ENCODE measurements around the gene SVBP.

DNA sequence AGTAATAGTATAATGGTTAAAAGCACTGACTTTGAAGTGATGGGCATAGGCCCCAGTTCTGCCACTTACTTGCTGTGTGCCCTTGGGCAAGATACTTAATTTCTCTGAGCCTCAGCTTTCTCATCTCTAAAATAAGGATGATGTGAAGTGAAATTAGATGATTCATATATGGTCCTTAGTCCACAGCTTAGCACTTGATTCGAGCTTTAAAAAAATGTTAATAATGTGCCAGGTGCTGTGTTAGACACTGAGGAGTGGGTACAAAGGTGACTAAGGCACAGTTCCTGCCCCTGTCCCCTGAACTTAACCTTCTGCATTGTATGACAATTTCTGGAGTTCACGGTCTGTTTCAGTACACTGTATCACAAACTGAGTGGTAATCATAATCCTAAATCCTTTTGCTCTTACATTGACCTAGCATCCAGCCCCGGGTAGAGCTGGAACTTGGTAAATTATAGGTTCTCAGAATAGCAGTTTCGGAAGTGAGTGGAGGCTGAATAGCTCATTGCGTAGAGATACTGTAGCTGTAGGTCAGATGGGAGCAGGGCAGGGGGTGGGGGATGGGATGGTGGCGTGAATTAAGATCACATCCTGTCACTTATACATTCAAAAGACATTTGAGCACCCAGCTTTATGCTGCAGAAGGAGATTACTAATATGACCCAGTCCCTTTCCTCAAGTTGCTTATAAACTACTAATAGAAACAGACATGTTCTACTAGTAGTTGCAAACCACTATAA is 30.7 kb upstream of the SVBP start:
- TF ChIP-seq, protein P1, sequence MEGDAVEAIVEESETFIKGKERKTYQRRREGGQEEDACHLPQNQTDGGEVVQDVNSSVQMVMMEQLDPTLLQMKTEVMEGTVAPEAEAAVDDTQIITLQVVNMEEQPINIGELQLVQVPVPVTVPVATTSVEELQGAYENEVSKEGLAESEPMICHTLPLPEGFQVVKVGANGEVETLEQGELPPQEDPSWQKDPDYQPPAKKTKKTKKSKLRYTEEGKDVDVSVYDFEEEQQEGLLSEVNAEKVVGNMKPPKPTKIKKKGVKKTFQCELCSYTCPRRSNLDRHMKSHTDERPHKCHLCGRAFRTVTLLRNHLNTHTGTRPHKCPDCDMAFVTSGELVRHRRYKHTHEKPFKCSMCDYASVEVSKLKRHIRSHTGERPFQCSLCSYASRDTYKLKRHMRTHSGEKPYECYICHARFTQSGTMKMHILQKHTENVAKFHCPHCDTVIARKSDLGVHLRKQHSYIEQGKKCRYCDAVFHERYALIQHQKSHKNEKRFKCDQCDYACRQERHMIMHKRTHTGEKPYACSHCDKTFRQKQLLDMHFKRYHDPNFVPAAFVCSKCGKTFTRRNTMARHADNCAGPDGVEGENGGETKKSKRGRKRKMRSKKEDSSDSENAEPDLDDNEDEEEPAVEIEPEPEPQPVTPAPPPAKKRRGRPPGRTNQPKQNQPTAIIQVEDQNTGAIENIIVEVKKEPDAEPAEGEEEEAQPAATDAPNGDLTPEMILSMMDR (IDR thresholded peaks at IDR 0.05; ENCODE audit: low read depth, low read length, missing input control) = no peak
- TF ChIP-seq JUND (IDR thresholded peaks at IDR 0.05) (no peak), SP1 (IDR thresholded peaks at IDR 0.05) (no peak), YY1 (IDR thresholded peaks at IDR 0.05) (no peak), TAF1 (conservative IDR thresholded peaks at IDR 0.05) (no peak), EGR1 (IDR thresholded peaks at IDR 0.05; ENCODE audit: low read depth in 2 of 2) (no peak), RXRA (IDR thresholded peaks at IDR 0.05) (no peak), RAD21 (IDR thresholded peaks at IDR 0.05) (no peak), FOXA1 (IDR thresholded peaks at IDR 0.05) (no peak), NR2F2 (IDR thresholded peaks at IDR 0.05) (no peak)
- TF ChIP-seq, protein P2, sequence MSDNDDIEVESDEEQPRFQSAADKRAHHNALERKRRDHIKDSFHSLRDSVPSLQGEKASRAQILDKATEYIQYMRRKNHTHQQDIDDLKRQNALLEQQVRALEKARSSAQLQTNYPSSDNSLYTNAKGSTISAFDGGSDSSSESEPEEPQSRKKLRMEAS (IDR thresholded peaks at IDR 0.05) = no peak
- TF ChIP-seq, protein P3, sequence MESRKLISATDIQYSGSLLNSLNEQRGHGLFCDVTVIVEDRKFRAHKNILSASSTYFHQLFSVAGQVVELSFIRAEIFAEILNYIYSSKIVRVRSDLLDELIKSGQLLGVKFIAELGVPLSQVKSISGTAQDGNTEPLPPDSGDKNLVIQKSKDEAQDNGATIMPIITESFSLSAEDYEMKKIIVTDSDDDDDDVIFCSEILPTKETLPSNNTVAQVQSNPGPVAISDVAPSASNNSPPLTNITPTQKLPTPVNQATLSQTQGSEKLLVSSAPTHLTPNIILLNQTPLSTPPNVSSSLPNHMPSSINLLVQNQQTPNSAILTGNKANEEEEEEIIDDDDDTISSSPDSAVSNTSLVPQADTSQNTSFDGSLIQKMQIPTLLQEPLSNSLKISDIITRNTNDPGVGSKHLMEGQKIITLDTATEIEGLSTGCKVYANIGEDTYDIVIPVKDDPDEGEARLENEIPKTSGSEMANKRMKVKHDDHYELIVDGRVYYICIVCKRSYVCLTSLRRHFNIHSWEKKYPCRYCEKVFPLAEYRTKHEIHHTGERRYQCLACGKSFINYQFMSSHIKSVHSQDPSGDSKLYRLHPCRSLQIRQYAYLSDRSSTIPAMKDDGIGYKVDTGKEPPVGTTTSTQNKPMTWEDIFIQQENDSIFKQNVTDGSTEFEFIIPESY (IDR thresholded peaks at IDR 0.05) = no peak
- TF ChIP-seq, protein P4, sequence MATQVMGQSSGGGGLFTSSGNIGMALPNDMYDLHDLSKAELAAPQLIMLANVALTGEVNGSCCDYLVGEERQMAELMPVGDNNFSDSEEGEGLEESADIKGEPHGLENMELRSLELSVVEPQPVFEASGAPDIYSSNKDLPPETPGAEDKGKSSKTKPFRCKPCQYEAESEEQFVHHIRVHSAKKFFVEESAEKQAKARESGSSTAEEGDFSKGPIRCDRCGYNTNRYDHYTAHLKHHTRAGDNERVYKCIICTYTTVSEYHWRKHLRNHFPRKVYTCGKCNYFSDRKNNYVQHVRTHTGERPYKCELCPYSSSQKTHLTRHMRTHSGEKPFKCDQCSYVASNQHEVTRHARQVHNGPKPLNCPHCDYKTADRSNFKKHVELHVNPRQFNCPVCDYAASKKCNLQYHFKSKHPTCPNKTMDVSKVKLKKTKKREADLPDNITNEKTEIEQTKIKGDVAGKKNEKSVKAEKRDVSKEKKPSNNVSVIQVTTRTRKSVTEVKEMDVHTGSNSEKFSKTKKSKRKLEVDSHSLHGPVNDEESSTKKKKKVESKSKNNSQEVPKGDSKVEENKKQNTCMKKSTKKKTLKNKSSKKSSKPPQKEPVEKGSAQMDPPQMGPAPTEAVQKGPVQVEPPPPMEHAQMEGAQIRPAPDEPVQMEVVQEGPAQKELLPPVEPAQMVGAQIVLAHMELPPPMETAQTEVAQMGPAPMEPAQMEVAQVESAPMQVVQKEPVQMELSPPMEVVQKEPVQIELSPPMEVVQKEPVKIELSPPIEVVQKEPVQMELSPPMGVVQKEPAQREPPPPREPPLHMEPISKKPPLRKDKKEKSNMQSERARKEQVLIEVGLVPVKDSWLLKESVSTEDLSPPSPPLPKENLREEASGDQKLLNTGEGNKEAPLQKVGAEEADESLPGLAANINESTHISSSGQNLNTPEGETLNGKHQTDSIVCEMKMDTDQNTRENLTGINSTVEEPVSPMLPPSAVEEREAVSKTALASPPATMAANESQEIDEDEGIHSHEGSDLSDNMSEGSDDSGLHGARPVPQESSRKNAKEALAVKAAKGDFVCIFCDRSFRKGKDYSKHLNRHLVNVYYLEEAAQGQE (IDR thresholded peaks at IDR 0.05) = no peak
